GM18499 (cell line): Measurements from ENCODE around the gene RHOXF2B.

Experiments
- ATAC-seq: cut with Tn5 transposase; IDR thresholded peaks from one replicate; pipeline ENCODE4 v1.9.1; 2021; ENCODE audit warnings: moderate number of reproducible peaks; ENCODE audit not compliant: insufficient read depth, unreplicated experiment

RHOXF2B gene

DNA sequence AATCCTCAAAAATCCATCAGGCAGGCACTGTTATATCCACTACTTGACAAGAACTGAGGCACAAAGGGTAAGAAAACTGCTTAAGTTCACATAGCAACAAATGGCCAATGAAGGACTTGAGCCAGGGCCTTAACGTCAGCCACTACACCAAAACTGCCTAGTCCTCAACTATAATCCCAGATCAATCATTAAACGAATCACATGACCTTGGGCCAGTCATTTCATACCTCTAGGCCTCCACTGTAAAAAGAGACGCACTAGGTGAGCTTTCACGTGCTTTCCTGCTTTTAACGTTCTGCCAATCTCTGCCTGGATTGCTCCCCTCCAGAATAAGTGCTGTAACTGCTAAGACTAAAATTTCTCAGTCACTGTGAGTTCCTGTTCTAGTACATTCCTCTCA is 54.7 kb downstream of the RHOXF2B start:
- ATAC-seq, result no peak
